HEK293T (cell line): ENCODE results near the gene AIF1L.

Source experiments
- CTCF ChIA-PET: fragments of 350-600 bp; formaldehyde crosslinking; extraction: SDS; loops from one replicate; lab custom pipeline; 2021; ENCODE audit warnings: antibody characterized with exemption, inconsistent platforms; lab: Yijun Ruan, JAX
- POLR2A ChIA-PET: fragments of 350-600 bp; formaldehyde crosslinking; extraction: SDS; loops from one replicate; lab custom pipeline; 2020; ENCODE audit warnings: antibody characterized with exemption, inconsistent platforms; lab: Yijun Ruan, JAX
- DNase-seq: peaks from one replicate; pipeline ENCODE4 v3.0.0; 2012; ENCODE audit warnings: mixed read lengths; ENCODE audit errors: extremely low spot score
- ARNT ChIP-seq: fragments of 450-650 bp; IDR thresholded peaks from 2 replicates; pipeline ENCODE4 v1.6.1; 2017; ENCODE audit warnings: mild to moderate bottlenecking
- BHLHE40 ChIP-seq: fragments of 450-650 bp; IDR thresholded peaks from 2 replicates; pipeline ENCODE4 v1.6.1; 2016; ENCODE audit warnings: mild to moderate bottlenecking, moderate library complexity, borderline replicate concordance
- CTBP1 ChIP-seq: fragments of 450-650 bp; IDR thresholded peaks from 2 replicates; pipeline ENCODE4 v1.6.1; 2016; ENCODE audit warnings: borderline replicate concordance
- ELF4 ChIP-seq: fragments of 450-650 bp; IDR thresholded peaks from 2 replicates; pipeline ENCODE4 v1.6.1; 2017; ENCODE audit warnings: antibody characterized with exemption
- FOXA1 ChIP-seq: fragments of 450-650 bp; IDR thresholded peaks from 2 replicates; pipeline ENCODE4 v1.6.1; 2016; ENCODE audit warnings: mild to moderate bottlenecking
- FOXK2 ChIP-seq: fragments of 450-650 bp; IDR thresholded peaks from 2 replicates; pipeline ENCODE4 v1.6.1; 2016; ENCODE audit warnings: mild to moderate bottlenecking
- FOXM1 ChIP-seq: fragments of 450-650 bp; IDR thresholded peaks from 2 replicates; pipeline ENCODE4 v1.6.1; 2017; ENCODE audit warnings: mild to moderate bottlenecking, borderline replicate concordance
- HDGF ChIP-seq: fragments of 450-650 bp; IDR thresholded peaks from 2 replicates; pipeline ENCODE4 v1.6.1; 2017; ENCODE audit warnings: antibody characterized with exemption, borderline replicate concordance
- L3MBTL2 ChIP-seq: fragments of 450-650 bp; conservative IDR thresholded peaks from 2 replicates; pipeline ENCODE4 v1.6.1; 2016; ENCODE audit warnings: mild to moderate bottlenecking
- LEF1 ChIP-seq: fragments of 450-650 bp; IDR thresholded peaks from 2 replicates; pipeline ENCODE4 v1.6.1; 2017; ENCODE audit warnings: mild to moderate bottlenecking, borderline replicate concordance
- NFRKB ChIP-seq: fragments of 450-650 bp; IDR thresholded peaks from 2 replicates; pipeline ENCODE4 v1.6.1; 2016; ENCODE audit warnings: mild to moderate bottlenecking, moderate library complexity
- SP1 ChIP-seq: fragments of 450-650 bp; IDR thresholded peaks from 2 replicates; pipeline ENCODE4 v1.6.1; 2017
- SUZ12 ChIP-seq: fragments of 450-650 bp; IDR thresholded peaks from 2 replicates; pipeline ENCODE4 v1.6.1; 2016; ENCODE audit warnings: mild to moderate bottlenecking
- TARDBP ChIP-seq: fragments of 450-650 bp; IDR thresholded peaks from 2 replicates; pipeline ENCODE4 v1.6.1; 2016
- ZNF384 ChIP-seq: fragments of 450-650 bp; IDR thresholded peaks from 2 replicates; pipeline ENCODE4 v1.6.1; 2016
- TF ChIP-seq, protein P1 (sequence below): fragments of 450-650 bp; IDR thresholded peaks from 2 replicates; pipeline ENCODE4 v1.6.1; 2016

The AIF1L gene

DNA sequence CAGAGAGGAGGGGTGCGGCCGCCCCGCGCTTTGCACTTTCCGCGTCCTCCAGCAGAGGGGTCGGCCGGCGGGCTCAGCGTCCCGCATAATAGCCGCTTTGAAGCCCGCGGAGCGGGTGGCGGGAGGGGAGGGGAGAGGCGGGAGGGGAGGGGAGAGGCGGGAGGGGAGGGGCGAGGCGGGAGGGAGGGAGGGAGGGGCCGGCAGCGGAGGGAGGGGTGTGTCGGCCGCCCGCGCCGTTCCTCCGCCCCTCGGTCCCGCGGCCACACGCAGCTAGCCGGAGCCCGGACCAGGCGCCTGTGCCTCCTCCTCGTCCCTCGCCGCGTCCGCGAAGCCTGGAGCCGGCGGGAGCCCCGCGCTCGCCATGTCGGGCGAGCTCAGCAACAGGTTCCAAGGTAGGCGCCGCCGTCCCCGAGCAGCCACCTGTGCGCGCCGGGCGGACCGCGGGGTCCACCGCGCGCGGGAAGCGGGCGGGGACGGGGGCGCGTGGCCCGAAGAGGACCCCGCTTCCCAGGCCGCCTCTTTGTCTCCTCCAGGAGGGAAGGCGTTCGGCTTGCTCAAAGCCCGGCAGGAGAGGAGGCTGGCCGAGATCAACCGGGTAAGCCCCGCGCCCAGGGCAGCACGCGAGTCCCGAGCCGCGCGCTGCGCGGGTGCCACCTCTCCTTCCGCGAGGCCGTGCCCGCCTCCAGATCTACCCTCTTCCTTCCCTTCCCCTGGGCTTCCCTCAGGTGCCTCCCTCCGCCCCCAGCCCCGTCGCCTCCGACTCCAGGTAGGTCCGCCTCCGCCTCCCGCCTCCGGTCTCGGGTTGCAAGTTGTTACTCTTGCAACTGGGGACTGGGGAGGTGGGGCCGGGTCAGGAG lies at the start of gene AIF1L:
AIF1L (plus strand) TSS at position 263 of the 857 bp plus-strand sequence; CDS start at position 362, 99 bp downstream.
- ChIA-PET POLR2A (interaction anchor here (1.4 to 3.3 kb wide), 2 partner anchors 28 to 29 kb away, joined by 7 to 29 read pairs; partner anchors contain the start of gene NUP214), CTCF (interaction anchor here (0.6 to 1.0 kb wide), 2 partner anchors 240 to 359 kb away, joined by 3 read pairs; no protein-coding TSS in a partner anchor)
- 0 out of 2 replicates have a peak, but pooled peaks have one; percentile 23 for TF ChIP-seq L3MBTL2
- TF ChIP-seq NFRKB, result no peak
- DNase-seq, result peak; percentile 82

DNA sequence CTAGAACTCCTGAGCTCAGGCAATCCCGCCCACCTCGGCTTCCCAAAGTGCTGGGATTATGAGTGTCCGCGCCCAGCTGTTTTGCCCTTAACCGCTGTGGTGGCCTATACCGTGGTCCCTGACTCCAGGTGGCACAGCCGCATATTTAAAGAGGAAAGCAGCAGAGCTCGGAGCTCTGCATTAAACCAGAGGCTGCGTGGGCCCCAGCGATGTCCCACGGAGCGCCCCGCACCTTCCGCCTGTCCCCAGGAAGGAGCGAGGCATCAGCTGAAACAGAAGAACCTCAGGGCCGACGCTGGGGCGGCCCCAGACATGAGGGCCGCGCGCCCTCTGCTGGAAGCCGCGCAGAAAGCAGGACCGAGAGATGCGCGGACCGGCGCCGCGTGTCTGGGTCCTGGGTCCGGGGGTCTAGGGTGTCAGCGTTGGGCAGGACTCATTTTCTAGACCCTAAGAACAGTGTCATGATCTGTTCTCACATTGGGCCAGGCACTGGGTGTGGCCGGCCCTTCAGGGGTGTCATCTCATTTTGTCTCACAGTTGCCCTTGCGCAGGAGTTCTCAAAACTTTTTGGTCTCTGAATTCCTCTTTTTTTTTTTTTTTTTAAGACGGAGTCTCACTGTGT lies 49.6 kb upstream of the AIF1L start:
- ChIA-PET CTCF (interaction anchor here (0.6 to 1.6 kb wide), 13 partner anchors 9 to 183 kb away, joined by 3 to 14 read pairs (median 5); no protein-coding TSS in a partner anchor), POLR2A (interaction anchor here (1.2 kb wide), 1 partner anchor 79 kb away, joined by 4 read pairs; the partner anchor contains the start of gene NUP214)
- peak; percentile 87 for DNase-seq
- no peak for TF ChIP-seq FOXM1
- TF ChIP-seq ZNF384, result peak; percentile 86

DNA sequence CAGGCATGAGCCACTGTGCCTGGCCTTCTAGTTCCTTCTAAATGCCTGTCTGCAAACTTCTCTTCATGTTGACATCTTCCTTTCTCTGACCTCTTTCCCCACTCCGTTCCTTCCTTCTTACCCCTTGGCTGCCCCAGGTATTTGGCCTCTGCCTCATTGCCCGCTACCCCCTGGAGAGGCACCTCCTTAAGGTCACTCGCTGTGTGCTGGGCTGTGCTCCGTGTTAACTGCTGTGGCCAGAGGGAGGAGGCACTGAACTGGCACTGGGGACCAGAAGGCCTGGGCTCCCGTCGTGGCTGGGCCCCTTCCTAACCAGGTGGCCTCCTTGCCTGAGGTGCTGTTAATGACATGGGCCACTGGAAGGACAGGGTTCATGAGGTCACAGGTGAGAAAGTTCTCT lies 48.0 kb upstream of the AIF1L start:
- DNase-seq, result no peak
- ChIA-PET CTCF (interaction anchor here (0.7 kb wide), 1 partner anchor 36 kb away, joined by 4 read pairs; no protein-coding TSS in a partner anchor), POLR2A (no interaction called here)
- no peak for TF ChIP-seq ZNF384
- no peak for TF ChIP-seq LEF1
- TF ChIP-seq, protein P1, sequence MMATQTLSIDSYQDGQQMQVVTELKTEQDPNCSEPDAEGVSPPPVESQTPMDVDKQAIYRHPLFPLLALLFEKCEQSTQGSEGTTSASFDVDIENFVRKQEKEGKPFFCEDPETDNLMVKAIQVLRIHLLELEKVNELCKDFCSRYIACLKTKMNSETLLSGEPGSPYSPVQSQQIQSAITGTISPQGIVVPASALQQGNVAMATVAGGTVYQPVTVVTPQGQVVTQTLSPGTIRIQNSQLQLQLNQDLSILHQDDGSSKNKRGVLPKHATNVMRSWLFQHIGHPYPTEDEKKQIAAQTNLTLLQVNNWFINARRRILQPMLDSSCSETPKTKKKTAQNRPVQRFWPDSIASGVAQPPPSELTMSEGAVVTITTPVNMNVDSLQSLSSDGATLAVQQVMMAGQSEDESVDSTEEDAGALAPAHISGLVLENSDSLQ, result no peak
- TF ChIP-seq ELF4, result no peak
- no peak for TF ChIP-seq FOXK2
- no peak for TF ChIP-seq BHLHE40
- TF ChIP-seq FOXA1, result no peak
- no peak for TF ChIP-seq FOXM1
- TF ChIP-seq SUZ12, result no peak
- no peak for TF ChIP-seq L3MBTL2
- TF ChIP-seq SP1, result no peak
- no peak for TF ChIP-seq TARDBP

DNA sequence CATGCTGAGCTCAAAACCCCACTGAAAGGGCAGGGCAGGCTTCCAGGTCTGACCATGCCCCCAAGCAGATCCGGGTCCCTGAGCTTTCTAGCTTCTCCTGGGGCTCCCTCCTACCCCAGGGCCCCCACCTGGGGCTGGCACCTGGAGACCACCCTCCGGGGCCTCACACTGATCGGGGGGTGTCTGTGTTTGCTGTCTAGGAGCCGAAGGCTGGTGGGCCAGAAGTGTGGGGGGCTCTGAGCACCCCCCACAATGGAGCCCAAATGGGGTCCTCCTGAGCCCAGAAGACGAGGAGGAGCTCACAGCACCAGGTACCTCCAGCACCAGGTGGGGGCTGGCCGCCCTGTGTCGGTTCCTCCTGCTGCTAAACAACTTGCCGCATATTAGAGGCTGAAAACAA lies 47.5 kb upstream of the AIF1L start:
- ChIA-PET CTCF (interaction anchor here (1.1 kb wide), 1 partner anchor 9 kb away, joined by 3 read pairs; no protein-coding TSS in a partner anchor), POLR2A (no interaction called here)
- no peak for DNase-seq
- no peak for TF ChIP-seq TARDBP
- no peak for TF ChIP-seq ELF4
- TF ChIP-seq FOXK2, result no peak
- no peak for TF ChIP-seq FOXM1
- no peak for TF ChIP-seq SUZ12
- TF ChIP-seq L3MBTL2, result no peak
- no peak for TF ChIP-seq SP1
- TF ChIP-seq ZNF384, result no peak
- TF ChIP-seq ARNT, result no peak
- no peak for TF ChIP-seq LEF1
- no peak for TF ChIP-seq FOXA1
- TF ChIP-seq NFRKB, result no peak
- TF ChIP-seq, protein P1, result no peak
- TF ChIP-seq HDGF, result no peak
- no peak for TF ChIP-seq CTBP1
- no peak for TF ChIP-seq BHLHE40

DNA sequence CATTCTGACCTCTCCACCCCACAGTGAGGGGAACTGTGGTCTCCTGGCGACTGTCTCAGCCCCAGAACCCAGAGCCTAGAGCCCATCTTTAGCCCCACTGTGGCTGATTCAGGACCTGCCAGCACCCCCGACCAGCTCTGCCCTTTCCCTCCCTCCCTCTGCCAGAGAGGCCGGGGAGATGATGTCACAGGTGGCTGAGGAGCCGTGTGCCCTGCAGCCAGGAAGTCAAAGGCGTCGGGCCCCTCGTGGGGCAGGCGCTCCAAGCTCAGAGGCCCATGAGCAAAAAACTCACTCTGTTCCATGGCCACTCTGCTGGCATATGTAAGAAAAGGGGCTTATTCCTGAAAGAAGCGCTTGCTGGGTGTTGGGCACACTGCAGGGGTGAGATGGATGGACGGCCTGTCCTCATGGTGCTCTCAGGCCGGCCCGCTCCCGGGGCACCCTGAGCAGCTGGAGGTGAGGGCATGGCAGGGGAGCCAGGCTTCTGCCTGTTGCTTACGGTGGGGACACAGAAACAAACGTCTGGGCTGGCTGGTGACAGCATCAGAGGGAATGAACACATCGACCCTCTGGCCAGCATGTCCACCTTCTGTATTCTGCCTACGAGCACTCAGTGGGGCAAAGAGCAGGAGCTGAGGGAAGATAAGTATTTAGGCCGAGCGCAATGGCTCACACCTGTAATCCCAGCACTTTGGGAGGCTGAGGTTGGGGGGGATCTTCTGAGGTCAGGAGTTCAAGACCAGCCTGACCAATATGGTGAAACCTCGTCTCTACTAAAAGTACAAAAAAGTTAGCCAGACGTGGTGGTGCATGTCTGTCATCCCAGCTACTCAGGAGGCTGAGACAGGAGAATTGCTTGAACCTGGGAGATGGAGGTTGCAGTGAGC lies 46.3 kb upstream of the AIF1L start:
- DNase-seq, result no peak
- CTCF ChIA-PET, result interaction anchor here (1.1 kb wide), 1 partner anchor 8 kb away, joined by 3 read pairs; no protein-coding TSS in a partner anchor
- TF ChIP-seq CTBP1, result no peak
- TF ChIP-seq FOXK2, result no peak
- TF ChIP-seq ARNT, result no peak
- TF ChIP-seq BHLHE40, result no peak
- no peak for TF ChIP-seq L3MBTL2
- no peak for TF ChIP-seq ELF4
- POLR2A ChIA-PET, result no interaction called here

DNA sequence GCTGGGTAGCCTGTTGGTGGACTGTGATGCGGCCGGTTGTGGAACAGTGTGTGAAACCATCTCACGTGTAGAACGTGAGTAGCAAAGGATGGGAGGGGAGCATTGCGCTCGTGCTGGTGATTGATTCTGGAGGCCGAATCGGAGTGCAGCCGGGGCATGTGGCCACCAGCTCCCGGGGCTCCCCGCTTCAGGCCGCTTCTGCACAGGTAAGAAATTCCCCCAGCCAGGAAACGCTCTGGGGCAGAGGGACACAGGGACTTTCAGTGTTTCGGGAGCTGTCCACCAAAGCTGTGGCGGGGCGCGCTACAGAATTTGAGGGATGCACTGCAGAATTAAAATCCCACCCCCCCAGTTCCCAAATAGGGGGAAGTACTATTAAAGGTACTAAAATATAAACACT lies 45.5 kb upstream of the AIF1L start:
- CTCF ChIA-PET, result no interaction called here
- POLR2A ChIA-PET, result no interaction called here
- DNase-seq, result no peak
- no peak for TF ChIP-seq NFRKB
- no peak for TF ChIP-seq LEF1
- TF ChIP-seq ELF4, result no peak
- TF ChIP-seq BHLHE40, result no peak
- no peak for TF ChIP-seq FOXM1
- TF ChIP-seq ARNT, result no peak
- TF ChIP-seq CTBP1, result no peak
- no peak for TF ChIP-seq FOXK2
- no peak for TF ChIP-seq FOXA1
- TF ChIP-seq, protein P1, result no peak
- no peak for TF ChIP-seq TARDBP
- no peak for TF ChIP-seq HDGF
- TF ChIP-seq SUZ12, result no peak
